GM23248 (cell line): ENCODE measurements around the gene GMEB2.

Experiments
- EZH2 ChIP-seq: fragments of 200-600 bp; sonication (generic); IDR thresholded peaks from 2 replicates; pipeline ENCODE4 v1.6.1; 2018; ENCODE audit warnings: antibody characterized with exemption, mild to moderate bottlenecking; ENCODE audit not compliant: insufficient read depth, poor library complexity, severe bottlenecking
- EZH2phosphoT487 ChIP-seq: fragments of 200-600 bp; sonication (generic); IDR thresholded peaks from 2 replicates; pipeline ENCODE4 v1.6.1; 2018; ENCODE audit warnings: antibody characterized with exemption, moderate library complexity, mild to moderate bottlenecking, low read depth; ENCODE audit not compliant: insufficient read depth

- TF ChIP-seq EZH2phosphoT487 (no peak), EZH2 (no peak)
These were observed 10.1 kb upstream of the GMEB2 start for GRCh38 chr20:63636752-63637628.
